Psoas muscle (tissue), 8 donors: Measurements from ENCODE around the gene KANK4. TPM values are rescaled to one million over a fixed set of nuclear protein-coding genes. Genes with fewer than 3 reads are reported as not detected.
"Not testable (repeated sequence)": the region's sequence is repeated elsewhere in the genome, so short reads cannot be mapped to it uniquely, and the experiment has no call there.

Experiments used
- ATAC-seq, 4 donors: fragments of 200-7000 bp; cut with Tn5 transposase; one replicate each; pipeline ENCODE4 v1.9.1; 2020; ENCODE audit warnings: moderate library complexity in 3 of 4, mild to moderate bottlenecking in 2 of 4
- DNase-seq, 2 donors: peaks; one replicate each; pipeline ENCODE4 v3.0.0-alpha.2; 2020
- H3K27ac ChIP-seq: fragments of 200-600 bp; one replicate; pipeline ENCODE4 v1.8.0; 2022
- H3K27me3 ChIP-seq, 3 donors: fragments of 200-600 bp in 1 of 3; one replicate each; pipeline versions ENCODE4 v1.6.1 to v1.8.0; 2013 to 2022; ENCODE audit warnings: low read length in 2 of 3, mild to moderate bottlenecking in 2 of 3, moderate library complexity in 1 of 3; ENCODE audit not compliant: insufficient read depth in 3 of 3
- H3K36me3 ChIP-seq, 2 donors: fragments of 200-600 bp in 1 of 2; one replicate each; pipeline versions ENCODE4 v1.6.1 to v1.8.0; 2013 to 2022; ENCODE audit warnings: low read depth in 1 of 2, mild to moderate bottlenecking in 1 of 2, moderate library complexity in 1 of 2; ENCODE audit not compliant: insufficient read depth in 1 of 2
- H3K4me1 ChIP-seq: fragments of 200-600 bp; one replicate; pipeline ENCODE4 v1.8.0; 2022
- H3K4me3 ChIP-seq: fragments of 200-600 bp; one replicate; pipeline ENCODE4 v1.8.0; 2022; ENCODE audit warnings: mild to moderate bottlenecking
- H3K9me3 ChIP-seq: fragments of 200-600 bp; one replicate; pipeline ENCODE4 v1.8.0; 2022
- CTCF ChIP-seq: fragments of 200-600 bp; IDR thresholded peaks from one replicate; pipeline ENCODE4 v1.8.0; 2022; ENCODE audit warnings: antibody characterized with exemption
- WGBS, 3 donors: extraction: QIAGEN DNeasy Blood & Tissue Kit; methylation state at CpG; one replicate each; pipeline versions ENCODE4 v1.1.6 to v1.1.7; 2013; 5-methylcytosine and 5-hydroxymethylcytosine counted together
- intact Hi-C, 2 donors: fragments of 100-400 bp; cut with DNase I; formaldehyde crosslinking; loops; one replicate each; pipeline versions ENCODE4 v1.11.0 to v1.14.2; 2022
- polyA plus RNA-seq, 3 donors: library from polyadenylated mRNA; stranded (reverse); fragments of 200-250 nt; gene quantifications; one replicate each; pipeline ENCODE4 v1.2.3, GENCODE V29; 2013
- total RNA-seq, 4 donors: library from RNA; stranded (reverse); fragmentation: NEBNext Ultra II Directional in 2 of 4; extraction: Animal tissue kit (Norgen Biotek cat#: 25700) in 2 of 4; gene quantifications; one replicate each; pipeline versions ENCODE4 v1.2.1 to v1.2.4, GENCODE V29; 2021 to 2023
- donor health status: healthy with polysubstance abuse.
- donor health status: DM: no; HTN: no; CAD: no; lungs with moderate emphysema.
- donor health status: Bipolar disorder and iron deficiency.
- donor health status: healthy.
- donor health status: DM: yes; HTN: yes; CAD: no.
- donor health status: DM: no; HTN: no; CAD: no.
- donor health status: DM: no; HTN: no; CAD: no.
- donor health status: DM: yes; HTN: yes; CAD: no.

The KANK4 gene
- total and polyA plus RNA-seq, 7 donors, result 0.09 to 1.1 (median 0.17) TPM; not detected in 3

GRCh38 chr1:62227496-62227895 lies 91.7 kb downstream of the KANK4 start:
- intact Hi-C loops, result no loop called here
- H3K4me3 ChIP-seq, result no peak overlapping the region
- DNase-seq (no peak), ATAC-seq (no peak)
- H3K4me1 ChIP-seq, result no peaks in the 10 kb centered on the region
- WGBS, 3 donors, result 87 to 90% (median 90%) methylated on average over 11 of the region's 11 CpGs
- TF ChIP-seq CTCF, result no peak
- no peaks in the 10 kb centered on the region for H3K9me3 ChIP-seq
- H3K36me3 ChIP-seq, result no peaks in the 10 kb centered on the region
- no peak overlapping the region for H3K27ac ChIP-seq
- H3K27me3 ChIP-seq, result no peaks in the 10 kb centered on the region

GRCh38 chr1:62224182-62224581 lies 95.1 kb downstream of the KANK4 start:
- intact Hi-C loops, result no loop called here
- Histone ChIP-seq H3K27me3 (no peaks in the 10 kb centered on the region), H3K27ac (no peak overlapping the region), H3K9me3 (no peaks in the 10 kb centered on the region), H3K36me3 (no peaks in the 10 kb centered on the region), H3K4me1 (no peaks in the 10 kb centered on the region), H3K4me3 (no peak overlapping the region)
- TF ChIP-seq CTCF, result no peak
- no peak for DNase-seq
- no peak for ATAC-seq
- WGBS, 3 donors, result 42 to 45% (median 45%) methylated on average over 2 of the region's 3 CpGs

GRCh38 chr1:62222321-62222720 lies 96.9 kb downstream of the KANK4 start:
- DNase-seq (no peak), ATAC-seq (no peak)
- H3K36me3 ChIP-seq, result no peaks in the 10 kb centered on the region
- intact Hi-C loops, result no loop called here
- H3K4me1 ChIP-seq, result no peaks in the 10 kb centered on the region
- H3K27me3 ChIP-seq, result no peaks in the 10 kb centered on the region
- no peak overlapping the region for H3K4me3 ChIP-seq
- H3K9me3 ChIP-seq, result no peaks in the 10 kb centered on the region
- no peak overlapping the region for H3K27ac ChIP-seq
- TF ChIP-seq CTCF, result no peak
- WGBS, 3 donors, result 71 to 90% (median 88%) methylated on average over 9 of the region's 9 CpGs

- no peaks in the 10 kb centered on the region for H3K27me3 ChIP-seq
- no peak for TF ChIP-seq CTCF
- no peaks in the 10 kb centered on the region for H3K4me1 ChIP-seq
- H3K36me3 ChIP-seq, result no peaks in the 10 kb centered on the region
- intact Hi-C loops, result no loop called here
- no peak overlapping the region for H3K4me3 ChIP-seq
- no peak for ATAC-seq
- no peak overlapping the region for H3K27ac ChIP-seq
- WGBS, 3 donors, result 90 to 95% (median 93%) methylated on average over 1 of the region's 1 CpG
- DNase-seq, result no peak
- H3K9me3 ChIP-seq, result no peaks in the 10 kb centered on the region
These were observed 98.1 kb downstream of the KANK4 start for GRCh38 chr1:62221171-62221570.

GRCh38 chr1:62220456-62220855 lies 98.8 kb downstream of the KANK4 start:
- 93% methylated on average over 9 of the region's 9 CpGs for WGBS, 3 donors
- ATAC-seq, H3K4me3 ChIP-seq, intact Hi-C loops, DNase-seq, H3K9me3 ChIP-seq, H3K36me3 ChIP-seq, H3K27me3 ChIP-seq, H3K4me1 ChIP-seq, H3K27ac ChIP-seq: not testable (repeated sequence)
